Naive B cell (primary cell): Measurements from ENCODE around the gene ATP2B3. TPM values are rescaled to one million over a fixed set of nuclear protein-coding genes. Genes with fewer than 3 reads are reported as not detected.

Source experiments
- ATAC-seq, 2 donors: fragments of 150-1000 bp; cut with Tn5 transposase; 2 replicates each; pipeline ENCODE4 v1.10.0; 2021; ENCODE audit warnings: low read depth in 2 of 2, mild to moderate bottlenecking in 2 of 2, moderate library complexity in 2 of 2
- DNase-seq: peaks from one replicate; pipeline ENCODE4 v3.0.0; 2022
- H3K27ac Mint-ChIP-seq, 6 donors: one replicate each; pipeline ENCODE4 v1.8.0; 2020 to 2022; ENCODE audit warnings: mild to moderate bottlenecking in 6 of 6, mixed read lengths in 6 of 6, moderate library complexity in 5 of 6, inconsistent platforms in 2 of 6
- H3K27me3 Mint-ChIP-seq, 3 donors: one replicate each; pipeline ENCODE4 v1.8.0; 2021 to 2022; ENCODE audit warnings: mixed read lengths in 3 of 3, mild to moderate bottlenecking in 1 of 3
- H3K36me3 Mint-ChIP-seq, 2 donors: one replicate each; pipeline ENCODE4 v1.8.0; 2020 to 2022; ENCODE audit warnings: mixed read lengths in 2 of 2, inconsistent platforms in 1 of 2, mild to moderate bottlenecking in 1 of 2
- H3K4me1 Mint-ChIP-seq, 3 donors: one replicate each; pipeline ENCODE4 v1.8.0; 2020 to 2022; ENCODE audit warnings: mixed read lengths in 3 of 3, inconsistent platforms in 1 of 3, mild to moderate bottlenecking in 1 of 3, moderate library complexity in 1 of 3
- H3K4me3 Mint-ChIP-seq, 8 donors: one replicate each; pipeline ENCODE4 v1.8.0; 2020 to 2022; ENCODE audit warnings: mild to moderate bottlenecking in 8 of 8, mixed read lengths in 8 of 8, moderate library complexity in 8 of 8, inconsistent platforms in 2 of 8
- H3K9me3 Mint-ChIP-seq, 7 donors: one replicate each; pipeline ENCODE4 v1.8.0; 2020 to 2022; ENCODE audit warnings: mixed read lengths in 7 of 7, mild to moderate bottlenecking in 5 of 7, inconsistent platforms in 2 of 7, moderate library complexity in 1 of 7
- polyA plus RNA-seq, 6 donors: library from polyadenylated mRNA; unstranded; fragments of 300-500 nt; fragmentation: Illumina TruSeq; gene quantifications; one replicate each; pipeline ENCODE4 v1.2.3, GENCODE V29; 2021; ENCODE audit warnings: low read depth in 6 of 6

Gene ATP2B3
- polyA plus RNA-seq, 6 donors from 2014 or later, result 0.05 TPM; not detected in 5

DNA sequence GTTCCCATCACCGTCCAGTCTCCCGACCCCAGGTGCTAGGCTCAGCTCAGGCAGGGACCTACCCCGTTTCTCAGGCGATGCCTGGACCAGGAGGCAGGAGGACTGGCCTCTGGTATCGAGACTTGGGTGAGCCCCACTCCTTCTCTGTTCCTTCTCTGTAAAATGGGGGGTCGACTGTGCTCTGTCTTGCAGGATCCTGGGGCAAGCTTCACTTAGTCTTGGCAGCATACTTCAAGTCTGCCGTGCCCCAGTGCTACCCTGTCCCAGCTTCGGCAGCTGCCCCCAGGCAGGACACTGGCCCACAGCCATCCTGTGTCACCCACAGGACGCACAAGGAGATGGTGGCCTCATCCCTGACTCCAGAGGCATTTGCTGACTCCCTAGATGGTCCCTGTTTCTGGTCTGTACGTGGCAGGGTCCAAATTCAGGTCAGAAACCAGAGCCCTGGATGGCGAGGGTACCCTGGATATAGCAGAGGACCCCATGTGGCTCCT, 40.0 kb upstream of the ATP2B3 start:
- Mint-ChIP-seq H3K4me3 (no peak overlapping the region), H3K4me1 (peaks cover 0 to 3% (median 3%) of the 10 kb centered on the region in 3 donors), H3K27ac (no peak overlapping the region), H3K36me3 (no peaks in the 10 kb centered on the region), H3K27me3 (peaks cover 0 to 12% (median 10%) of the 10 kb centered on the region in 3 donors), H3K9me3 (no peaks in the 10 kb centered on the region)
- ATAC-seq (no peak), DNase-seq (no peak)

GRCh38 chrX:153477901-153478300, 39.5 kb upstream of the ATP2B3 start:
- Mint-ChIP-seq H3K9me3 (no peaks in the 10 kb centered on the region), H3K27ac (peak overlapping the region in 1 of 6 donors; percentile 41), H3K4me1 (peaks cover 0 to 3% (median 3%) of the 10 kb centered on the region in 3 donors), H3K4me3 (no peak overlapping the region), H3K27me3 (peaks cover 0 to 12% (median 10%) of the 10 kb centered on the region in 3 donors), H3K36me3 (no peaks in the 10 kb centered on the region)
- ATAC-seq (no peak), DNase-seq (no peak)

- no peaks in the 10 kb centered on the region for H3K36me3 Mint-ChIP-seq
Measured at GRCh38 chrX:153478746-153479145, 38.7 kb upstream of the ATP2B3 start.

DNA sequence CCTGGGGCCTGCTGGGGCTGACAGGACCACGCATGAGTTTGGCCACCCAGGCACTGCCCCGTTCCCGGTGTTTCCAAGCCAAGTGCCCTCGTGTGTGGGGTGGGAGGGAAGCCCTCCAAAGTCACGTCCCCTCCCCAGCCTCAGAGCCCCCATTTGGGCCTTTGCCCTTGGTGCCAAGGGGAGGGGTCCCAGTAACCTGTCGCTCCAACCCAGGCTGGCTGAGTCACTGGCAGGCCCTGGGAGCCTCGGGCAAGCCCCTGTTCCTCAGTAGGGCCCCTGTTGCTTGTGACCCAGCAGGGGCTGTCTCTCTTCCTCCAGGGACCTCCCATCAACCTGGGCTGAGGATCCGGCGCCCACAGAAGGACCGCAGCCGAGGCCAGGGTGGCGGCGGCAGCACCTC, 36.4 kb upstream of the ATP2B3 start:
- Mint-ChIP-seq H3K36me3 (no peaks in the 10 kb centered on the region), H3K27me3 (peaks cover 0 to 12% (median 10%) of the 10 kb centered on the region in 3 donors), H3K9me3 (no peaks in the 10 kb centered on the region), H3K27ac (no peak overlapping the region), H3K4me1 (no peaks in the 10 kb centered on the region), H3K4me3 (no peak overlapping the region)
- DNase-seq (no peak), ATAC-seq (no peak)

More at GRCh38 chrX:153478746-153479145, 38.7 kb upstream of the ATP2B3 start:
- Mint-ChIP-seq H3K27me3 (peaks cover 0 to 12% (median 10%) of the 10 kb centered on the region in 3 donors), H3K27ac (no peak overlapping the region), H3K4me1 (peaks cover 0 to 3% (median 3%) of the 10 kb centered on the region in 3 donors), H3K9me3 (no peaks in the 10 kb centered on the region), H3K4me3 (no peak overlapping the region)
- DNase-seq, result no peak
- ATAC-seq, result no peak

DNA sequence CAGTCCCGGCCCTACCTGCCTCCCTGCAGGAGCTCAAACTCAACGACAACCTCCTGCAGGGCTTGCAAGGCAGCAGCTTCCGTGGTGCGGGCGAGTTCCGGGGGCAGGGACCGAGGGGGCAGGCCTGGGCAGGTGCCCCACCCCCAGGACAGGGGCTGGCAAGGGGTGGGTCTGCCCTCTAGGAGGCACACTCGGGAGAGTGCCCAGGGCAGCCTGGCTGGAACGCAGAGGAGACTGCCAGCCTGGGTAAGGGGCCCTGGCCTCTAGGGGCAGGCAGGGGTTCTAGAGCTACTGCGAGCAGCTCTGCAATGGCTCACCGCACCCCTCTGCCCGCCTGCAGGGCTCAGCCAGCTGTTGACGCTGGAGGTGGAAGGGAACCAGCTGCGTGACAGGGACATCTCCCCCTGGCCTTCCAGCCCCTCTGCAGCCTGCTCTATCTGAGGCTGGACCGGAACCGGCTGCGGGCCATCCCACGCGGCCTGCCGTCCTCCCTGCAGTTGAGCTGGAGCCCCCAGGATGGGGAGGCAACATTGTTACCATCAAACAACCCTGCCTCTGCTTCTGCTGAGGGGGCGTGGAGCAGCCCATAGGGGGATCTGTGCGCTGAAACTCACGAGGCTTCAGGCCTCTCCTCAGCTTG, 34.9 kb upstream of the ATP2B3 start:
- ATAC-seq (no peak), DNase-seq (no peak)
- Mint-ChIP-seq H3K4me1 (no peaks in the 10 kb centered on the region), H3K27me3 (peaks cover 0 to 12% (median 10%) of the 10 kb centered on the region in 3 donors), H3K9me3 (no peaks in the 10 kb centered on the region), H3K27ac (no peak overlapping the region), H3K4me3 (no peak overlapping the region), H3K36me3 (no peaks in the 10 kb centered on the region)

GRCh38 chrX:153485396-153486080, 31.9 kb upstream of the ATP2B3 start:
- Mint-ChIP-seq H3K9me3 (no peaks in the 10 kb centered on the region), H3K36me3 (no peaks in the 10 kb centered on the region), H3K4me3 (no peak overlapping the region), H3K27me3 (no peaks in the 10 kb centered on the region), H3K4me1 (no peaks in the 10 kb centered on the region), H3K27ac (no peak overlapping the region)
- no peak for DNase-seq
- no peak for ATAC-seq

- H3K4me1 Mint-ChIP-seq, result no peaks in the 10 kb centered on the region
- no peak for ATAC-seq
- H3K27ac Mint-ChIP-seq, result no peak overlapping the region
- H3K4me3 Mint-ChIP-seq, result no peak overlapping the region
- DNase-seq, result no peak
- no peaks in the 10 kb centered on the region for H3K27me3 Mint-ChIP-seq
- H3K9me3 Mint-ChIP-seq, result no peaks in the 10 kb centered on the region
- no peaks in the 10 kb centered on the region for H3K36me3 Mint-ChIP-seq
Measured at GRCh38 chrX:153486171-153486570, 31.3 kb upstream of the ATP2B3 start.

GRCh38 chrX:153487590-153488071, 29.8 kb upstream of the ATP2B3 start:
- H3K36me3 Mint-ChIP-seq, result no peaks in the 10 kb centered on the region
- ATAC-seq, result no peak

DNA sequence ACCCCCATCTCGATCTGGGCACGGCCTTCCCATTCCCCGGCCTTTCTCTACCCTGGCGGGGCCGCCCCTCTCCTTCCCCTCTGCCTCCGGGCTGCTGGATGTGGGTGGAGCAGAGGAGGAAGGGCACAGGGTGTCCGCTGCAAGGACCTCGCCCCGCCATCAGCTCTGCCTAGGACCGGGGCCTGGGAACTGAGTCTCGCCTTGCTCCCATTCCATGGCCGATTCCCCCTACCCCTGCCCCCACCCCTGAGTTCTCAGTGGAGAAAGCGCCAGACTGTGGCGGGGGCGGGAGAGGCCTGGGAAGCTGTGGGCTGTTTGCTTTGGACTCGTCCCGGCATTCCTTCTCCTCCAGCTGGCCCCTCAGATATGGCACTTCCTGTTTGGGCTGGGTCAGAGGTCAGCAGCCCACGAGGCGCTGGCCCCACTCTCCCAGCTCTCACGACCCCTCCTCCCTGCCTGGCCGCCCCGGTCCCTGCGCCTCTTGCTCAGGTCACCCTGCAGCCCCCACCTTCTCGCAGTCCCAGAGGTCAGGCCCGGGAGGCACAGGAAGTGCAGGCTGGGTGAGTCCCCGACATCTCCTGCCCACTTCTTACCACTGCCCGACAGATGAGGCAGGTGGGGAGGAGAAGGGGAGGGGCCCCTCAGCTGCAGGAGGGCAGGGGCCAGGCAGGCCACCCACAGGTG, 29.1 kb upstream of the ATP2B3 start:
- Mint-ChIP-seq H3K27me3 (no peaks in the 10 kb centered on the region), H3K4me1 (no peaks in the 10 kb centered on the region), H3K4me3 (no peak overlapping the region), H3K36me3 (no peaks in the 10 kb centered on the region), H3K27ac (no peak overlapping the region), H3K9me3 (peaks cover 0 to 1% (median 0%) of the 10 kb centered on the region in 7 donors)
- DNase-seq (no peak), ATAC-seq (no peak)

More at GRCh38 chrX:153487590-153488071, 29.8 kb upstream of the ATP2B3 start:
- no peaks in the 10 kb centered on the region for H3K4me1 Mint-ChIP-seq
- no peak overlapping the region for H3K27ac Mint-ChIP-seq
- no peaks in the 10 kb centered on the region for H3K9me3 Mint-ChIP-seq
- no peaks in the 10 kb centered on the region for H3K27me3 Mint-ChIP-seq
- DNase-seq, result no peak
- H3K4me3 Mint-ChIP-seq, result peak overlapping the region in 1 of 8 donors; percentile 22

DNA sequence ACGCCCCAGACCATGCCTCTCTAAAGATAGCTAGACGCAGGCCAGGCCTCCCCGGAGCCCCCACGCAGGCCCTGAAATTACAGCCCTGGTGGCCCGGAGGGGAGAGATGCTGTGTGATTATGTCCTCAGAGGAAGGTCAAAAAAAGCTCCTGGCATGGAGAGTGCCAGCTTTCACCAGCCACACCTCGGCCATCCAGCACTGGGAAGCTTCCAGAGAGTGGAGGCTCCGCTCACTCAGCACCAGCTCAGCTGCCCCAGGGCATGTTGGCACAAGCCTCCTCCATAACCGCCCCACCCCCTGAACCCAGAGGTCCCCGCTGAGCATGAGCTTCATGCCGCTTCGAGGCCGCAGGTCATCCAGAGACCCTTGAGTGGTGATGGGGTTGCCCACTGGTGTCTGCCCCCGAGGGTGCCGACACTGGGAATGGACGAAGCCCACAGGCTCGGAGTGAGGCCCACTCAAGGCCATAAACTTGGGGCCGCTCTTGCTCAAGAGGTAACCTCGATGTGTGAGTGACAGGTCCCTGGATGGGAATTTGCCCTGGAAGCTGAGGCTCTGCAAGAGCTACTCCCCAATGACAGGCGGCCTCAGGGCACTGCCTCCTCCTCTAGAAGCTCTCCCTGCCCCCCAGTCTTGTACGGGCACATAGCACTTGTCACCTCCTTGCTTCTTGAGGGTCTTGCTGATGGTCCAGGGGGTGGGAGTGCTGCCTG, 27.1 kb upstream of the ATP2B3 start:
- no peak for DNase-seq
- peaks cover 0 to 4% (median 3%) of the 10 kb centered on the region in 3 donors for H3K4me1 Mint-ChIP-seq
- H3K27me3 Mint-ChIP-seq, result peaks cover 0 to 7% (median 6%) of the 10 kb centered on the region in 3 donors
- no peak overlapping the region for H3K27ac Mint-ChIP-seq
- H3K4me3 Mint-ChIP-seq, result no peak overlapping the region
- H3K36me3 Mint-ChIP-seq, result no peaks in the 10 kb centered on the region
- no peak for ATAC-seq
- H3K9me3 Mint-ChIP-seq, result peaks cover 0 to 1% (median 0%) of the 10 kb centered on the region in 7 donors

DNA sequence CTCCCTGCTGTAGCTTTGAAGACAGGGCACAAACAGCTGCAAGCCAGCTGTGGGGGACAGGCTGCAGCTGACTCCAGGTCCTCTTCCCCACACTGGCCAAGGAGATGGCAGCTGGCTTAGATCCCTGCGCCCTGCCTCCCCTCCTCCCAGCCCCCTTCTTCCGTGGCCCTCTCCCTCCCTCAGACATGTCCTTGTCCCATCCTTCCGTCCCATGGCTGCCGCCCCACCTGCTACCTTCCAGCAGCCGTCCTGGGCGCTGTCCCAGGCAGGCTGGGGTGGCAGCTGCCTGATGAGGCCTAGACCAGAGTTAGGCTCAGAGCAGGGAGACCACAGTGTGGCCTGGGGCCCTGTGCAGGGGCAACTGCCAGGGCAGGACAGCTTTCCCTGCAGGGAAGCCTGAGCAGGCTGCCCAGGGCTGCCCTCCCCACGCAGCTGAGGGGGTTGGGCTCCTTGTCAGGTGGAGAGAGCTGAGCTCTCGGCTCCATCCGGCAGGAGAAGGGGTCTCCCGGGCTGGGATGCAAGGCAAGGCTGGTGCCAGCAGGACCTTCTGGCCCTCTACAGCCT, 26.0 kb upstream of the ATP2B3 start:
- Mint-ChIP-seq H3K9me3 (peaks cover 0 to 1% (median 0%) of the 10 kb centered on the region in 7 donors), H3K27me3 (peaks cover 0 to 12% (median 9%) of the 10 kb centered on the region in 3 donors), H3K27ac (no peak overlapping the region), H3K4me3 (no peak overlapping the region), H3K4me1 (peaks cover 0 to 6% (median 3%) of the 10 kb centered on the region in 3 donors), H3K36me3 (no peaks in the 10 kb centered on the region)
- DNase-seq, result no peak
- ATAC-seq, result no peak

- DNase-seq, result no peak
- Mint-ChIP-seq H3K4me1 (peaks cover 0 to 6% (median 3%) of the 10 kb centered on the region in 3 donors), H3K36me3 (no peaks in the 10 kb centered on the region), H3K27ac (no peak overlapping the region), H3K4me3 (no peak overlapping the region), H3K27me3 (peaks cover 0 to 12% (median 9%) of the 10 kb centered on the region in 3 donors), H3K9me3 (peaks cover 0 to 1% (median 0%) of the 10 kb centered on the region in 7 donors)
- no peak for ATAC-seq
Measured at GRCh38 chrX:153491918-153492317, 25.5 kb upstream of the ATP2B3 start.

DNA sequence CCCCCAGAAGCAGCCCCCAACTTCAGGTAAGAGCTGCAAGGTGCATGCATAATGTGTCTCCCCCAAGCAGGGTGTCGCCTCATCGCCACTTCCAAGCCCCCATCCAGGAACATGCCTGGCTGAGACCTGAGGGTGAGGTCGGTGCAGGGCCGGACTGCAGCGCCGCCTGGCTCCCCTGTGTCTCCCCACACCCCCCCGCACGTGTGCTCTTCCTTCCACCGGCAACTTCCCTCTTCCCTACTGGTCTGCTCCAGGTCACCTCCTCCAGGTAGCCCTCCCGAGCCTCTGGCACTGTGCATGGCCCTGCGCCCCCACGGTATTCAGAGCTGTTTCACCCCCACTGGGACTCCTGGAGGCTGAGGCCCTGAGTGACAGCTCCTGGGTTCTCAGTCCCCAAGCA, 24.9 kb upstream of the ATP2B3 start:
- DNase-seq (no peak), ATAC-seq (no peak)
- Mint-ChIP-seq H3K9me3 (peaks cover 0 to 1% (median 0%) of the 10 kb centered on the region in 7 donors), H3K4me3 (no peak overlapping the region), H3K36me3 (no peaks in the 10 kb centered on the region), H3K27ac (no peak overlapping the region), H3K27me3 (peaks cover 0 to 12% (median 9%) of the 10 kb centered on the region in 3 donors), H3K4me1 (peaks cover 0 to 6% (median 3%) of the 10 kb centered on the region in 3 donors)
